ENCODE data around the gene RPS6KB2. TPM values are rescaled to one million over a fixed set of nuclear protein-coding genes. Genes with fewer than 3 reads are reported as not detected.

Gene RPS6KB2
- total and polyA plus RNA-seq, 2 donors (not counting 3 experiments of a cell fraction or from before 2014, with no cell fraction given): 53.8 to 60.0 TPM

DNA sequence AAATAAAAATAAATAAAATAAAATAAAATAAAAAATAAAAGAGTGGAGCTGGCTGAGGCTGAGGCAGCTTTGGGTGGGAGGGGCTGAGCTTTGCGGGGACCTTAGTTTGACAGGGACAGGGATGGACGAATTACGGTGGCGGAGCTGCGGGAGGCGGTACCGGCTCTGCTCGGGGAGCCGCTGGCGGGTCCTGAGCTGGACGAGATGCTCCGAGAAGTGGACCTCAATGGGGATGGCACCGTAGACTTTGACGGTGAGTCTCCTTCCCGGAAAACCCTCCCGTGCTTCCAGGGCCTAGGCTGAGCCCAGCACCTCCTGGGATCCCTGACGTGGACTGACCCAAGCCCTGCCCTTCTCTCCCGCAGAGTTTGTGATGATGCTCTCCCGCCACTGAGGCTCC lies 30.0 kb downstream of the RPS6KB2 start:
- ChIA-PET CTCF (no interaction called here), POLR2A (interaction anchor here (0.7 kb wide), 1 partner anchor 17 kb away, joined by 3 read pairs; no protein-coding TSS in a partner anchor)
- no peak for DNase-seq (ENCODE audit: low read depth, low spot score)
- Histone ChIP-seq H3K4me2 (ENCODE audit: insufficient read depth, low read length) (no peak overlapping the region), H3K27ac (ENCODE audit: insufficient read depth, low read depth, low read length) (no peak overlapping the region), H3K36me3 (ENCODE audit: control insufficient read depth in 2 of 2, extremely low read depth in 1 of 2, insufficient read depth in 2 of 2, low read length in 2 of 2) (no peaks in the 10 kb centered on the region), H3K9ac (replicated peaks; ENCODE audit: extremely low read depth, insufficient read depth, low read length) (no peak overlapping the region), H2AFZ (ENCODE audit: low read depth, low read length) (no peak overlapping the region), H3K27me3 (ENCODE audit: control insufficient read depth in 2 of 2, insufficient read depth in 2 of 2, low read length in 2 of 2) (no peaks in the 10 kb centered on the region), H3K4me1 (ENCODE audit: control insufficient read depth, extremely low read depth, insufficient read depth, low read length) (no peaks in the 10 kb centered on the region), H3K4me3 (replicated peaks in 1 of 3; ENCODE audit: insufficient read depth in 1 of 3, low read depth in 1 of 3, low read length in 3 of 3) (no peak overlapping the region), H3K9me3 (replicated peaks; ENCODE audit: control insufficient read depth, insufficient read depth, low read length) (no peaks in the 10 kb centered on the region), H3K9me1 (replicated peaks; ENCODE audit: control insufficient read depth, extremely low read depth, insufficient read depth, low read length) (no peaks in the 10 kb centered on the region), H3K79me2 (ENCODE audit: control insufficient read depth, insufficient read depth, low read length) (no peaks in the 10 kb centered on the region), H4K20me1 (replicated peaks; ENCODE audit: control insufficient read depth, extremely low read depth, insufficient read depth, low read length) (no peaks in the 10 kb centered on the region)
- no peak for TF ChIP-seq GATA2 (IDR thresholded peaks at IDR 0.05; ENCODE audit: insufficient read depth, insufficient read length, low read depth, low read length)
- TF ChIP-seq, protein P1, sequence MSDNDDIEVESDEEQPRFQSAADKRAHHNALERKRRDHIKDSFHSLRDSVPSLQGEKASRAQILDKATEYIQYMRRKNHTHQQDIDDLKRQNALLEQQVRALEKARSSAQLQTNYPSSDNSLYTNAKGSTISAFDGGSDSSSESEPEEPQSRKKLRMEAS (IDR thresholded peaks at IDR 0.05; ENCODE audit: insufficient read depth, insufficient read length): no peak
- no peak for TF ChIP-seq MYC (IDR thresholded peaks at IDR 0.05; ENCODE audit: low read depth, low read length)
- TF ChIP-seq JUN (IDR thresholded peaks at IDR 0.05; ENCODE audit: borderline replicate concordance, insufficient read depth, insufficient read length, low read depth): no peak
- TF ChIP-seq POLR2AphosphoS5 (IDR thresholded peaks at IDR 0.05; ENCODE audit: insufficient read depth, low read depth, low read length): no peak
- no peak for TF ChIP-seq POLR2A (IDR thresholded peaks at IDR 0.05; ENCODE audit: low read depth, low read length)
- no peak for TF ChIP-seq FOS (IDR thresholded peaks at IDR 0.05; ENCODE audit: borderline replicate concordance, insufficient read depth, low read length)
- TF ChIP-seq, protein P2, sequence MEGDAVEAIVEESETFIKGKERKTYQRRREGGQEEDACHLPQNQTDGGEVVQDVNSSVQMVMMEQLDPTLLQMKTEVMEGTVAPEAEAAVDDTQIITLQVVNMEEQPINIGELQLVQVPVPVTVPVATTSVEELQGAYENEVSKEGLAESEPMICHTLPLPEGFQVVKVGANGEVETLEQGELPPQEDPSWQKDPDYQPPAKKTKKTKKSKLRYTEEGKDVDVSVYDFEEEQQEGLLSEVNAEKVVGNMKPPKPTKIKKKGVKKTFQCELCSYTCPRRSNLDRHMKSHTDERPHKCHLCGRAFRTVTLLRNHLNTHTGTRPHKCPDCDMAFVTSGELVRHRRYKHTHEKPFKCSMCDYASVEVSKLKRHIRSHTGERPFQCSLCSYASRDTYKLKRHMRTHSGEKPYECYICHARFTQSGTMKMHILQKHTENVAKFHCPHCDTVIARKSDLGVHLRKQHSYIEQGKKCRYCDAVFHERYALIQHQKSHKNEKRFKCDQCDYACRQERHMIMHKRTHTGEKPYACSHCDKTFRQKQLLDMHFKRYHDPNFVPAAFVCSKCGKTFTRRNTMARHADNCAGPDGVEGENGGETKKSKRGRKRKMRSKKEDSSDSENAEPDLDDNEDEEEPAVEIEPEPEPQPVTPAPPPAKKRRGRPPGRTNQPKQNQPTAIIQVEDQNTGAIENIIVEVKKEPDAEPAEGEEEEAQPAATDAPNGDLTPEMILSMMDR (IDR thresholded peaks at IDR 0.05; ENCODE audit: extremely low read depth in 1 of 2, insufficient read depth in 1 of 2, low read depth in 1 of 2, low read length in 2 of 2): no peak
- TF ChIP-seq EZH2 (IDR thresholded peaks at IDR 0.05; ENCODE audit: borderline replicate concordance, low read depth, low read length, severe bottlenecking): no peak
- no TSS peak for BruUV-seq (replicated peaks)
- no peak for FAIRE-seq
- dilution Hi-C loops (cut with MboI; ENCODE audit: extremely low pct_ligation_motif_present, low sequenced_read_pairs) (no loop called here), intact Hi-C loops (cut with micrococcal nuclease) (no loop called here)

Measured in endothelial cell of umbilical vein (primary cell).